Measurements from ENCODE around the gene DCLK1.

DCLK1 gene

DNA sequence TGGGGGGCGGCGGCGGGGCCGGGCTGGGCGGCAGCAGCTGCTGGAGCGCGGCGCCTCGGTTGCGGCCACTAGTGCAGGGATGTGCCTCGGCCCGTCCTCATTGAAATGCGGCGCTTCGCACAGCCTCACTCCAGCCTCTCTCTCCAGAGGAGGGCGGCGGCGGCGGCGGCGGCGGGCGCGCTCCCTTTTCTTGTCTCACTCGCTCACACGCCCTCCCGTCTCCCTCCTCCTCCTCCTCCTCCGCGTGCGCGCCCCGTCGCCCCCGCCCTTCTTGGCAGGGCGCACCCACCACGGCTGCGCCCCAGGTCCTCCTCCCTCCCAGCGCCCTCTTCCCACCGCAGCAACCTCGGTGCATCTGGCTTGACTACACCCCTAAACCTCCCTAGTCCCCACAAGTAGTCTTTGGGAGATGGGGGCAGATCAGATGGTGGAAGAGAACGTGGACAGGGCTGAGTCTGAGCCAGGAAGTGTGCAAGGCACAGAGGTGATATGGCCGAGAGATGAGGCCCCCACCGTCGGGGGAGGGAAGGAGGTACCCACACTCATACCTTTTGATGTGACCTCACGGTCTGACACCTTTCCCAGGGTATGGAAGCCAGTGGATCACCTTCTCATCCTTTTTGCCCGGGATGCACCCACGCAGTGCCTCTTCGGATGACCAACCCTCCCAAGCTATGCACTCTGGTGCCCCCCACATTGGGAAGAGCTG, at the start of gene DCLK1:
TSS of gene DCLK1 (minus strand) at position 161 of the 709 bp plus-strand sequence.
- H3K9ac ChIP-seq (ENCODE audit: low read length in 5 of 5): peak within 1 kb of the TSS in 1 of 5 donors; percentile 18
- peak within 1 kb of the TSS; percentile 56 to 78 (median 64) for H3K4me3 ChIP-seq (ENCODE audit: low read depth in 1 of 5, low read length in 5 of 5)
- peaks cover 0 to 17% (median 11%) of the 10 kb centered on the region in 5 donors for H3K4me1 ChIP-seq (ENCODE audit: control insufficient read depth in 5 of 5, insufficient read depth in 5 of 5, low read length in 5 of 5)
- peaks cover 0 to 20% (median 9%) of the 10 kb centered on the region in 5 donors for H3K27me3 ChIP-seq (ENCODE audit: control insufficient read depth in 5 of 5, insufficient read depth in 4 of 5, low read length in 5 of 5)
- H3K9me3 ChIP-seq (ENCODE audit: control insufficient read depth in 5 of 5, low read length in 5 of 5): peaks cover 0 to 2% (median 0%) of the 10 kb centered on the region in 5 donors
- no peaks in the 10 kb centered on the region for H3K36me3 ChIP-seq (ENCODE audit: control insufficient read depth in 5 of 5, insufficient read depth in 5 of 5, low read length in 5 of 5)
- H3K27ac ChIP-seq (ENCODE audit: low read depth, low read length): peak within 1 kb of the TSS; percentile 60

DNA sequence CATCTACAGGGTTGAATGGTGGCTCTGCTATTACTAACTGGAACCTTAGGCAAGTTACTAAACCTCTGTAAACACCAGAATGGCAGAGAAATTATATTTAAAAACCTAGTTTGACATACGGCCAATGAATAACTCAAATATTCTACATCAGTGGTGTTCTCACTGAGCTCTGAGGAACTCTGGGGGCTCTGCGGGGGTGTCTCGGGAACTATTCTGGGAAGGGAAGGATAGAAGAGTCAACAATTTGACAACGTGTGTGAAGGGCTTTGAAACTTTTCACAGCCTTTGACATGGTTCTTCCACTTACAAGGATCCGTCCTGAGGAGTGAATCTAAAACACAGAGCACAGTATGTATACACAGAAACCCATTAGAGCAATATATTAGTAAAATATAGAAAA, 44.4 kb upstream of the DCLK1 start:
- no peaks in the 10 kb centered on the region for H3K36me3 ChIP-seq (ENCODE audit: control insufficient read depth in 5 of 5, insufficient read depth in 5 of 5, low read length in 5 of 5)
- no peaks in the 10 kb centered on the region for H3K27me3 ChIP-seq (ENCODE audit: control insufficient read depth in 5 of 5, insufficient read depth in 4 of 5, low read length in 5 of 5)
- H3K9ac ChIP-seq (ENCODE audit: low read length in 5 of 5): no peak overlapping the region
- H3K4me1 ChIP-seq (ENCODE audit: control insufficient read depth in 5 of 5, insufficient read depth in 5 of 5, low read length in 5 of 5): no peaks in the 10 kb centered on the region
- H3K4me3 ChIP-seq (ENCODE audit: low read depth in 1 of 5, low read length in 5 of 5): no peak overlapping the region
- H3K9me3 ChIP-seq (ENCODE audit: control insufficient read depth in 5 of 5, low read length in 5 of 5): no peaks in the 10 kb centered on the region
- no peak overlapping the region for H3K27ac ChIP-seq (ENCODE audit: low read depth, low read length)

DNA sequence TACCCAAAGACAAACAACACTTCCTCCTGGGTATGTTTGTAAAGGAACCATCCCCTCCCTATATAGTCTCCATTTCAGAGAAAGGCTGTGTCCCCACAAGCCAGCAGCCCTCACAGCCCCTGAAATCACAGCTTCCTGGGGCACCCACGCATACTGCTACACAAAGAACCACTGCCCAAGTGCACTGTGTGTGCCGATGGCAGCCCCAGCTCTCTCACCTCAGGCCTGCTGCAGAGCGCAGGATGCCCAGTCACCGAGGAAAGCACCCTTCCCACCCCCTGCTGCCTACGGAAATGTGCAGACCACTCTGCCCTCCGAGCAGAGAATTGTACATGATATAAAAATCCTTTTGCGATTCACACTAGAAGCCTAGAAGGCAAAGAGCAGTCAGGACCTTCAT, 43.7 kb upstream of the DCLK1 start:
- no peaks in the 10 kb centered on the region for H3K4me1 ChIP-seq (ENCODE audit: control insufficient read depth in 5 of 5, insufficient read depth in 5 of 5, low read length in 5 of 5)
- H3K27ac ChIP-seq (ENCODE audit: low read depth, low read length): no peak overlapping the region
- H3K4me3 ChIP-seq (ENCODE audit: low read depth in 1 of 5, low read length in 5 of 5): no peak overlapping the region
- H3K27me3 ChIP-seq (ENCODE audit: control insufficient read depth in 5 of 5, insufficient read depth in 4 of 5, low read length in 5 of 5): no peaks in the 10 kb centered on the region
- H3K9me3 ChIP-seq (ENCODE audit: control insufficient read depth in 5 of 5, low read length in 5 of 5): no peaks in the 10 kb centered on the region
- H3K36me3 ChIP-seq (ENCODE audit: control insufficient read depth in 5 of 5, insufficient read depth in 5 of 5, low read length in 5 of 5): no peaks in the 10 kb centered on the region
- no peak overlapping the region for H3K9ac ChIP-seq (ENCODE audit: low read length in 5 of 5)

DNA sequence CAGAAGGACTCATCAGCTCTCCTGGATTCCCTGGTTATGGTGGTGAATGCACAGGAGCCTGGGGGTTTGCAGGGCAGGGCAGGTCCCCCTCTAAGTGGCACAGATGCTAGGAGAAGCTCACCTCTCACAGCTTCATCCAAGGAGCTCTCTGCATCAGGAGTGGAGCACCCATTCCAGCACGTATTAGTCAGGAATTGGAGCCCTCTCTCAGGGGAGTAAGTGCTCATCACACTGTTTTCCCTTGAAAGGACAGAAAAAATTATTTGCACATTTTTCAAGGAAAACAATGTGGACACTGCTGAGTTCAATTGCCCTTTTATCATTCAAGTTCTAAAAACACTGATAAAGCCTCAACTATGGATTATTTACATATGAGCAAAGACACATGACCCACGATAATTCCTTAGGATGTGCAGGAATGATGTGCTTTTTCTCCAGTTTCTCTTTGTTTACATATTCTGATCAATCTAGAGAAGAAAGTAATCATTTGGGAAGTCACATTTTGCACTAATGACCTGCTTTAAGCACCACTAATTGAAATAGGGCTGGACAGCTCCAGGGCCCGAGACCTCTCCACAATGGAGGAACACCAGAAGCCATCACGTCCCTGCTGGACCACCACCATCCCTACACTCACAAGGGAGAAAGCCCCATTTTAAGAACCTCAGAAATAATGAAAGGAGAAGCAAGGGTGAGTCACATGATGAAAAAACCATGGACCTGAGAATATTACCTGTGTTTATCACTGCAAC, 42.6 kb upstream of the DCLK1 start:
- no peaks in the 10 kb centered on the region for H3K36me3 ChIP-seq (ENCODE audit: control insufficient read depth in 5 of 5, insufficient read depth in 5 of 5, low read length in 5 of 5)
- H3K27me3 ChIP-seq (ENCODE audit: control insufficient read depth in 5 of 5, insufficient read depth in 4 of 5, low read length in 5 of 5): no peaks in the 10 kb centered on the region
- no peak overlapping the region for H3K4me3 ChIP-seq (ENCODE audit: low read depth in 1 of 5, low read length in 5 of 5)

DNA sequence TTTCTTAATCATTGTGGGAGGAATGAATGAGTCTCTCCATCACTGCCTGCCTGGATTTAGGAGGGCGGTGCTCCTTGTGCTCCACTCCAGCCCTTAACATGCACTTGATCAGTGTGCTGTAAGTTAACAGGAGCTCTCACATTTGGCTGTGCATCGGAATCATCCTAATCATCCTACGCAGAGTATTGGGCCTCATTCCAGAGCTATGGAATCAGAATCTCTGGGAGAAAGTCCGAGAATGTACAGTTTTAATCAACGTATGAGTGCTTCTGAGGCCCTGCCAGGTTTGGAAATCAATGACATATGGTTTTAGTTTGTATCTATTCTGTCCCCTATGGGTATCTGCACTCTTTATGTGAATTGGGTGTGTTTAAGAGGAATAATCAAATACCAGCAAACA, 34.9 kb upstream of the DCLK1 start:
- Histone ChIP-seq H3K4me1 (ENCODE audit: control insufficient read depth in 5 of 5, insufficient read depth in 5 of 5, low read length in 5 of 5) (peaks cover 0 to 10% (median 7%) of the 10 kb centered on the region in 5 donors), H3K9me3 (ENCODE audit: control insufficient read depth in 5 of 5, low read length in 5 of 5) (no peaks in the 10 kb centered on the region), H3K27ac (ENCODE audit: low read depth, low read length) (no peak overlapping the region), H3K27me3 (ENCODE audit: control insufficient read depth in 5 of 5, insufficient read depth in 4 of 5, low read length in 5 of 5) (no peaks in the 10 kb centered on the region), H3K9ac (ENCODE audit: low read length in 5 of 5) (no peak overlapping the region), H3K36me3 (ENCODE audit: control insufficient read depth in 5 of 5, insufficient read depth in 5 of 5, low read length in 5 of 5) (no peaks in the 10 kb centered on the region), H3K4me3 (ENCODE audit: low read depth in 1 of 5, low read length in 5 of 5) (no peak overlapping the region)

More for the DNA sequence above, 42.6 kb upstream of the DCLK1 start:
- Histone ChIP-seq H3K9me3 (ENCODE audit: control insufficient read depth in 5 of 5, low read length in 5 of 5) (no peaks in the 10 kb centered on the region), H3K9ac (ENCODE audit: low read length in 5 of 5) (no peak overlapping the region), H3K27ac (ENCODE audit: low read depth, low read length) (no peak overlapping the region), H3K4me1 (ENCODE audit: control insufficient read depth in 5 of 5, insufficient read depth in 5 of 5, low read length in 5 of 5) (peaks cover 0 to 2% (median 2%) of the 10 kb centered on the region in 5 donors)

DNA sequence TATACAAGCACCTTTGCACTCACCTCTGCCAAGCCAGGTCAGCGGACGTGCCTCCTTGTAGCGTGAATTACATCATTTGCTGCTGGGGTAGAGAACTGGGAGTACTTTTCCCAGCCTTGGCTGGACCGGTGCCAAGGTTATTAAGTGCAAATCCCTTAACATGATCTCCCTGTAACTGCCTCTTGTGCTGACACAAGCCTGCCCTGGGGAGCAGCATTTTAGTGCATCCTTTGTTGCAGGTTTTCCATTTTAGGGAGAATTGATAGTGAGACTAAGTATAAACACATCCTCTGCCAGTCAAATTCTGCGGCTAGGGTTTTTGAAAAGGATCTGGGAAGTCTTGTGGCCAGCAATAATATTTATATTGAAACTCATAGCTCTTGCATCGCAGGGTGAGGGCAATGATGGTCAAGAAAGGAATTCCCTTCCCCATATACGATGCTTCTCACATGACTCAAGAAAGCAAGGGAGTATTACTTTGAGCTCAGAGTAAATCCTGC, 32.7 kb upstream of the DCLK1 start:
- Histone ChIP-seq H3K36me3 (ENCODE audit: control insufficient read depth in 5 of 5, insufficient read depth in 5 of 5, low read length in 5 of 5) (no peaks in the 10 kb centered on the region), H3K4me3 (ENCODE audit: low read depth in 1 of 5, low read length in 5 of 5) (no peak overlapping the region), H3K27me3 (ENCODE audit: control insufficient read depth in 5 of 5, insufficient read depth in 4 of 5, low read length in 5 of 5) (no peaks in the 10 kb centered on the region), H3K9ac (ENCODE audit: low read length in 5 of 5) (no peak overlapping the region), H3K4me1 (ENCODE audit: control insufficient read depth in 5 of 5, insufficient read depth in 5 of 5, low read length in 5 of 5) (peaks cover 0 to 10% (median 6%) of the 10 kb centered on the region in 5 donors), H3K9me3 (ENCODE audit: control insufficient read depth in 5 of 5, low read length in 5 of 5) (no peaks in the 10 kb centered on the region), H3K27ac (ENCODE audit: low read depth, low read length) (no peak overlapping the region)

DNA sequence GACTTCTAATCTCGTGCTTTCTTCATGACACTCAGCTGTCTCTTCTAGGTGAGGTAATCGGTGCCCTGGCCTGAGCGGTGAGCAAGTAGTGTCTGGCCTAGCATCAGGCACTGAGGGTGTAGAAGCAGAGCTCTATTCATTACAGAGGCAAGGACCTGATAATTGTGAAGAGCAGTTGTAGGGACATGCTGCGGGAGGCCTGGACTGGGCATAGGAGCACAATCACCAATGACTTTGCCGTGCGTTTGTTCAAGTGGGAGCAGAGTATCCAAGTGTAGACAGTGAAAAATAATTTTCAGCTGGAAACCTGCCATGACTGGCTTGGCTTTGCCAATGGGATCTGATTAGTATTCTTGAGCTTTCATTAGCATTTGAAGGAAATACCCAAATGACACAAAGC, 32.1 kb upstream of the DCLK1 start:
- Histone ChIP-seq H3K4me1 (ENCODE audit: control insufficient read depth in 5 of 5, insufficient read depth in 5 of 5, low read length in 5 of 5) (peaks cover 0 to 6% (median 4%) of the 10 kb centered on the region in 5 donors), H3K9me3 (ENCODE audit: control insufficient read depth in 5 of 5, low read length in 5 of 5) (no peaks in the 10 kb centered on the region), H3K36me3 (ENCODE audit: control insufficient read depth in 5 of 5, insufficient read depth in 5 of 5, low read length in 5 of 5) (no peaks in the 10 kb centered on the region), H3K4me3 (ENCODE audit: low read depth in 1 of 5, low read length in 5 of 5) (no peak overlapping the region), H3K27me3 (ENCODE audit: control insufficient read depth in 5 of 5, insufficient read depth in 4 of 5, low read length in 5 of 5) (no peaks in the 10 kb centered on the region), H3K27ac (ENCODE audit: low read depth, low read length) (no peak overlapping the region), H3K9ac (ENCODE audit: low read length in 5 of 5) (no peak overlapping the region)

DNA sequence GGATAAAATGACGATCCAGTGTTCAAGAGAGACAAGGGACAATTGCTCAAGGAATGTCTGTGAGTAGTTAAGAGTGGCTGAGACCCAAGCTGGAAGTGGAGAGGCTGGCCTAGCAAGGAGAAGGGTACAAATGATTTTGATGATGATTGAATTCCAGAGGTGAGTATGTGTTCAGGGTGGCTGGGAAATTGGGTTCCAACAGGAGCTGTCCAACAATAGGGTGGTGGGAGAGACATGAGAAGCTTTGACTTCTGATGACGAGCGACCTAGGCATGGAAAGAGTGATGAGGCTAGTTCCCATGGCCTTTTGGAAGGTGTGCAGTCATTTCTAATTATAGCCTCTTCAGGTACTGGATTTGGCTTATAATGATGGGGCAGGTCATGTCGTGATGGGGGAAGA, 29.1 kb upstream of the DCLK1 start:
- H3K4me3 ChIP-seq (ENCODE audit: low read depth in 1 of 5, low read length in 5 of 5): no peak overlapping the region
- H3K27ac ChIP-seq (ENCODE audit: low read depth, low read length): no peak overlapping the region
- H3K9me3 ChIP-seq (ENCODE audit: control insufficient read depth in 5 of 5, low read length in 5 of 5): no peaks in the 10 kb centered on the region
- no peaks in the 10 kb centered on the region for H3K27me3 ChIP-seq (ENCODE audit: control insufficient read depth in 5 of 5, insufficient read depth in 4 of 5, low read length in 5 of 5)
- H3K9ac ChIP-seq (ENCODE audit: low read length in 5 of 5): no peak overlapping the region
- H3K36me3 ChIP-seq (ENCODE audit: control insufficient read depth in 5 of 5, insufficient read depth in 5 of 5, low read length in 5 of 5): no peaks in the 10 kb centered on the region
- H3K4me1 ChIP-seq (ENCODE audit: control insufficient read depth in 5 of 5, insufficient read depth in 5 of 5, low read length in 5 of 5): peaks cover 0 to 10% (median 4%) of the 10 kb centered on the region in 5 donors

DNA sequence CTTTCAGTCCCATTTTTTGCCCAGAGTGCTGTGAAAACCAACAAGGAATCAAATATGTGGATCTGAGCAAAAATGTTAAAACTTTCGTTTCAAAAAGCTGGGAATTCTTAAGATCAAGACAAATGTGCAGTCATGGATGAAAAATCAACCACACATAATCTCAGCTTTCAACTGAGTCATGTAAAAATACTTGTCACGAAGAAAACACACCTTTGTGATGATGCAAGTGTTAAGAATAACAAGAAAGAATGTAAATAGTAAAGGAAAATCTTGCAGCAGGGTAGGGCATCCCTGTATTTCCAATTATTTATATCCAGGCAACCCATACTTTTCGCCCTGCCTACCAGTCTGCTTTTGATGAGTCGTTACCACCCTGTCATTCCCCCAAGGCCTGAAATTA, 27.4 kb upstream of the DCLK1 start:
- no peak overlapping the region for H3K27ac ChIP-seq (ENCODE audit: low read depth, low read length)
- H3K9ac ChIP-seq (ENCODE audit: low read length in 5 of 5): no peak overlapping the region
- peaks cover 0 to 3% (median 0%) of the 10 kb centered on the region in 5 donors for H3K27me3 ChIP-seq (ENCODE audit: control insufficient read depth in 5 of 5, insufficient read depth in 4 of 5, low read length in 5 of 5)
- H3K36me3 ChIP-seq (ENCODE audit: control insufficient read depth in 5 of 5, insufficient read depth in 5 of 5, low read length in 5 of 5): no peaks in the 10 kb centered on the region
- H3K4me3 ChIP-seq (ENCODE audit: low read depth in 1 of 5, low read length in 5 of 5): no peak overlapping the region
- H3K9me3 ChIP-seq (ENCODE audit: control insufficient read depth in 5 of 5, low read length in 5 of 5): no peaks in the 10 kb centered on the region
- H3K4me1 ChIP-seq (ENCODE audit: control insufficient read depth in 5 of 5, insufficient read depth in 5 of 5, low read length in 5 of 5): peaks cover 0 to 8% (median 2%) of the 10 kb centered on the region in 5 donors

DNA sequence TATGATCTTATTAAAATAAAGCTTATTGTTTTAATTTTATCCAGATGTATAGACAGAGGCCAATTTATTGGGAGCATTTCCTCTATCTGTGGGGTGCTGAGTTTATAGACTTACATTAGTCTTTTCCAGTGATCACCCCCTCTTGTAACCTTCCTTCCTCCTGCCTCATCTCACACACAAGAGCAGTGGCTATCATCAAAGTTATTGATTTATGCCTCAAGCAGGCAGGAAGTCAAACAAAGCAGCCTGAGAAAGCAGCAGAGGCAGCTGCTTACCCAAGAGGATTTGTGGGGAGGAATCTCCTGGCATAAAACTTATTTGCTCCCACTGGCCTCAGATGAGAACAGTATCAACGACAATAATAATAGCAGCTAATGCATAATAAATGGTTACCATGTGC, 26.3 kb upstream of the DCLK1 start:
- Histone ChIP-seq H3K36me3 (ENCODE audit: control insufficient read depth in 5 of 5, insufficient read depth in 5 of 5, low read length in 5 of 5) (no peaks in the 10 kb centered on the region), H3K4me3 (ENCODE audit: low read depth in 1 of 5, low read length in 5 of 5) (no peak overlapping the region), H3K4me1 (ENCODE audit: control insufficient read depth in 5 of 5, insufficient read depth in 5 of 5, low read length in 5 of 5) (peaks cover 0 to 7% (median 2%) of the 10 kb centered on the region in 5 donors), H3K9me3 (ENCODE audit: control insufficient read depth in 5 of 5, low read length in 5 of 5) (no peaks in the 10 kb centered on the region), H3K9ac (ENCODE audit: low read length in 5 of 5) (no peak overlapping the region), H3K27me3 (ENCODE audit: control insufficient read depth in 5 of 5, insufficient read depth in 4 of 5, low read length in 5 of 5) (peaks cover 0 to 3% (median 0%) of the 10 kb centered on the region in 5 donors), H3K27ac (ENCODE audit: low read depth, low read length) (no peak overlapping the region)
